HG03280 (cell line): ENCODE results near the gene RAPGEF1.
"Not testable (repeated sequence)": the region's sequence is repeated elsewhere in the genome, so short reads cannot be mapped to it uniquely, and the experiment has no call there.

Experiments
- ATAC-seq: cut with Tn5 transposase; IDR thresholded peaks from one replicate; pipeline ENCODE4 v1.9.1; 2021; ENCODE audit warnings: mild to moderate bottlenecking, moderate library complexity; ENCODE audit not compliant: unreplicated experiment

RAPGEF1 gene

DNA sequence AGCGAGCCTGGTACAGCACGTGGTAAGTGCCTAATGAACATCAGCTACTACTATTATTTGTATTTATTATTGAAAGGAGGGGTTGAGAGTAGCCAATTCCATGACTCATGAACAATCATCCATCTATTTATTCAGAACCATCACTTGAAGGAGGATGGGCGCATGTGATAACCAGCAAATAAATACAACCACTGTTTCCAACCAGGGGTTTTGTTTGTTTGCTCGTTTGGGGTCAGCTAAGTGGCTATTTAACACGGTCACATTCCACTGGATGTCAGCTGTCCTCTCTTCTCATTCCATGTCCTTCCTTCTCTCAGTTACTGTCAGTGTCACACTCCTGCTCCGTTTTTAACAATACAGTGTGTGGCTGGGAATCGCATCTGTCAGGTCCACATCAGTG lies 8.6 kb downstream of the RAPGEF1 start:
- no peak for ATAC-seq

GRCh38 chr9:131728961-131729360 lies 10.9 kb downstream of the RAPGEF1 start:
- no peak for ATAC-seq

DNA sequence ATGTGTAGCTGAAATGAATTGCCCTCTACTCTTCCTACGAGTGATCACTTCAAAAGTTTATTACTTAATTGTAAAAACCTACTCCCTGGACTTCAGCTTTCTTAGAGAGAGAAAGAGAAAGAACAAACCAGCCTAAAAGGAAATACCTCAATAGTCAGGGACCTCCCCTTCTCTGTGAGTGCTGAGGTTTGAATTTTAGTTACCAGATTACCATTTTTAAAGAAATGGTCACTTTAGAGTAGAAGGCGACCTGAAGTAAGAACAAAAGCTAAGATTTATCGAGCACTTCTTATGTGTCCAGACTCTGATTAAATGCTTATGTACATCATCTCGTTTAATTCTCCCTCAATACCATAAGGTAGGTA lies 11.3 kb downstream of the RAPGEF1 start:
- ATAC-seq, result no peak

GRCh38 chr9:131727795-131728545 lies 11.9 kb downstream of the RAPGEF1 start:
- ATAC-seq, result no peak

- no peak for ATAC-seq
These were observed 12.6 kb downstream of the RAPGEF1 start for GRCh38 chr9:131727184-131727759.

- no peak for ATAC-seq
These were observed 15.2 kb downstream of the RAPGEF1 start for GRCh38 chr9:131724683-131725082.

GRCh38 chr9:131723632-131724031 lies 16.2 kb downstream of the RAPGEF1 start:
- ATAC-seq, result no peak

- no peak for ATAC-seq
These were observed 17.6 kb downstream of the RAPGEF1 start for GRCh38 chr9:131722255-131722654.

- ATAC-seq, result no peak
These were observed 18.8 kb downstream of the RAPGEF1 start for GRCh38 chr9:131721076-131721475.

DNA sequence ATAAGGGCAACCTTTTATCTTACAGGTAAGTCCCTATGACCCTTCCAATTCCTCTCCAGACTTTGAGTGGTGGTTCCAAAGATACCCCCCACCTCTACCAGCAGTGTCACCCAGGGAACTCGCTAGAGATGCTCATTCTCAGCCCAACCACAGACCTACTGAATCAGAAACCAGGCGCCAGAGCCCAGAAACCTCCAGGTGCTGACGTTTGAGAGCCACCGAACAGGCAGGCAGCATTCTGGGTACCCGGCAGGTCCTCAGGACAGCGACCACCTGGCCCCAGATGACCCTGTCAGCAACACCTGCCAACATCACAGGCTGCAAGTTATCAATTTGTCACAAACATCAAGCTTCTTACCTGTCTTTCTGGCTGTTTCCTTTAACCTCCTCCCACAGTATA lies 19.5 kb downstream of the RAPGEF1 start:
- peak; percentile 46 for ATAC-seq

DNA sequence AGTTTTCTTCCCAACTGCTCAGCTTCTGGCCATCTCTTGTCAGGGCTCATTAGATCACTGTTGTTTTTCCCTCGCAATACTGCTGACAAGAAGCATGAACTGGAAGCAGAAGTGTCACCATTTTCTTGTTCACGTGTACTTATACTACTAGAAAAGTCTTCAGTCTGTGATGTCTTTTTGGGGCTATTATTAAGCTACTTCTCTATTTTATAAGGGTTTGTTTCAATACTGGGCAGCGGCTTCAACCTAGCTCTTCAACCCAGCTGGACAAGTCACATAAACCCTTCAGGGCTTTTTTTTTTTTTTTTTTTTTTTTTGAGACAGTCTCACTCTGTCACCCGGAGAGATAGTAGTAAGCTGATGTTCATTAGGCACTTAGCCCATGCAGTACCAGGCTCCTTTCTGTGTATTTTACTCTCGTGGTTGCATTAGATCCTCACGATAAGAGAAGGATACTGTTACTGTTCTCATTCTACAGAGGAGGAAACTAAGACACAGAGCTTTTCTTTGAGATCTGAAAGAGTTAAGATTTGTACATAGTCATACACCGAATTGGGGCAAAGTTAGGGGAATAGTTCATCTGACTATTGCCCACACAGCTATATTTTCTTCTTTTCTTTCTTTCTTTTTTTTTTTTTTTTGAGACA lies 20.5 kb downstream of the RAPGEF1 start:
- ATAC-seq, result no peak

DNA sequence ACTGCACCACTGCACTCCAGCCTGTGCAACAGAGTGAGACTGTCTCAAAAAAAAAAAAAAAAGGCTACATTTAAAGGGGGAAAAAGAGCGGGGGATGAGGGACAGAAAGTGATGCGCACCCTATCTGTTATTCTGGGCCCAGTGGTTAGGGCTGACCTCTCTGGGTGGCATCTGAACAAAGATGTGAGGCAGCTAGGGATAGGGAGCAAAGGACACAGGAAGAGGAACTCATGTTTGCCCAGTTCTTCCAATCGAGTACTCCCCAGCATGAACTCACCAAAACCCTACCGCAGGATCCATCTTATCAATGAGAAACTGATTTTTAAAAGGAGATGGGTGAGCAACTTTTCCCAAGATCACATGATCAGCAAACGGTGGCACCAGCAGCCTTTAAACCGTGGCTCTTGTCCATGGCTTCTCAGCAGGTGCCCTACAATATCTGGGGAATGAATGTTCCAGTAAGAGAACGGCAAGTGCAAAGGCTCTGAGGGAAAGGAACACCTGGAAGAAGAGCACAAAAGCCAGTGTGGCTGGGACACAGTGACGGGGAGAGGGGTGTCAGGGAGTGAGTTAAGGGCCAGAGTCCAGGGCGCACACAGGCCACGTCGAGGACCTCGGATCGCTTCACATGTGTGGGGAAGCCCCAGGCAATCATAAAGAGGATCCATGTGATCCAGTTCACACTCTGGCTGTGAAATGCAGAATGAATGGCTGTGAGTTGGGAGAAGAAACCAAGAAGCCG lies 22.0 kb downstream of the RAPGEF1 start:
- no peak for ATAC-seq

GRCh38 chr9:131715906-131716305 lies 24.0 kb downstream of the RAPGEF1 start:
- ATAC-seq, result no peak

DNA sequence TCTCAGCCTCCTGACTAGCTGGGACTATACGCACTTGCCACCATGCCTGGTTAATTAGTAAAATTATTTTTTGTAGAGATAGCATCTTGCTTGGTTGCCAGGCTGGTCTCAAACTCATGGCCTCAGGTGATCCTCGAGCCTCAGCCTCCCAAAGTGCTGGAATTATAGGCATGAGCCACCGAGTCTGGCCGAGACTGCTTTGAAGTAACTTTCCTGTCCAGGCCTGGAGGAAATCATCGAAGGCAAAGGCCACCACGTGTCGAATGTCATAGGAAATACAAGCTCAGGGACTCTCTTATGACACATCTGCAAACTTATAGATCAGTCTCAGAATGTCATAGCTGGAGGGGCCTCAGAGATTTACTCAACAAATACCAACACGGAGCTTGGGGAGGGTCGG lies 25.1 kb downstream of the RAPGEF1 start:
- no peak for ATAC-seq

DNA sequence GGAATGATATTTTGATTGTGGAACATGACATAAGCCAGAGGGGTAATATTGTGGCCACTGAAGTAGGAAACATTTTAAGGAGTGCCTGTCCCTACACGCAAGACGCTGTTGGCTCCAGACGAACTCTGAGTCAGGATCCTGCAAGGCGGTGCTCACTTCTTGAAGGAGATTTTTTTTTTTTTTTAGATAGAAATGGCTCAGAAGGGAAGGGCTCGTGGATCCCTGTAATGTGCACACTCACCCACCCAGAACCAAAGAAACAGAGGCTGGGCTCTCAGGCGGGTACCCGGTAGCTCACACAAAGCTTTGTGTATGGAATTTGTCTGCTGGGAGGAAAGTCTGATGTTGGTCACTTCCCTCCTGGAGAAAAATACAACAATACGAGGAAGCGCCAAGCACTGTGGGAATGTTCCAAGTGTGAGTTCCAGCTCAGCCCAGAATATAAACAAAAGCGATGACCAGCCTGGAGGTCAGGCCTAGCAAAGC lies 25.7 kb downstream of the RAPGEF1 start:
- ATAC-seq, result no peak

DNA sequence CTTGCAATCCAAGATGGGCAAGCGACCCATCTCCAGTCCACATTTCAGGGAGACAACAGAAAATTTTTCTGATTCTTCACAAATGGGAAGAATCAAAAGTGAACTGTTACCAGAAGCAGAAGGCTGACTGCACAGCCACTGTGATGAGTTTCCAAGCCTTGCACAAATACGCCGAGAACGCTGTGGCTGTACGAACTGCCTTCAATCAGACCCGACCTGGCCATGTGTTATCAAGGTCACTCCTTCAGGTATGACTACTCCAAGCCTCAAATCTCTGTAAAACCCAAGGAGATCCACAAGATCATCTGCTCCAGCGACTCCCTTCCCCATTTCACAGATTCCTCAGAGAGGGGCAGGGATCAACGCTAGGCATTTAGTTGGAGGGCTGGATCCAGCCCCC lies 26.9 kb downstream of the RAPGEF1 start:
- ATAC-seq, result no peak

GRCh38 chr9:131712151-131712716 lies 27.6 kb downstream of the RAPGEF1 start:
- no peak for ATAC-seq

DNA sequence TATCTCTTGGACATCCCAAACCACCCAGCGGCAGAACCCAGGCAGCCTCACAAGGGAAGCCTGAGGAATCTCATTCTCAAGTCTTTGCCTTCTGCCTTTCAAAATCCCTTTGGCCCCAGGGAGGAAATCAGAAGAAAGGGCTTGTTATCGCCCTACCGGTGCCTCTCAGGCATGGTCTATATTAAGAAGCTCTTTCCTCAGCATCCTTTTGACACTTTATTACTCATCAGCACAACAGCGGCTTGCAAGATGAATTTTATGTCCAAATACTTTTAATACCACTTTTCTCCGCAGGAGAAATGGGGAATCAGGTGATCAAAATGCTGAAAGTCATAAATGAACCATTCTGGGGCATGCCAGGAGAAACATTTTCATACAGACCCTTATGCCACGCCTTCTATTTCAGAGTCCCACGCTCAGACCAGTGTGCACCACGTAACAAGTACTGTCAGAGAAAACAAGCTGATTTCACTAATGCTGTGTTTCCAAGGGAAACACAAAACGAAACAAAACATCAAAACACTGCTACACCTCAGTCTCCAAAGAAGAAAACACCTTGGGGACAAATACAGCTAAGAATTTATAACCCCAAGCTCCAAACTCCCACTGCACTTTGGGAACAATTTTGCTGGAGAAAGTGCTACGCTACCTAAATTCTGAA lies 30.0 kb downstream of the RAPGEF1 start:
- peak; percentile 74 for ATAC-seq

GRCh38 chr9:131709010-131709770 lies 30.7 kb downstream of the RAPGEF1 start:
- ATAC-seq, result not testable (repeated sequence)
